ENCODE measurements around the gene PROX2. TPM values are rescaled to one million over a fixed set of nuclear protein-coding genes. Genes with fewer than 3 reads are reported as not detected.
A peak's percentile ranks its signal among the peaks of the same experiment; 100 is the strongest.

PROX2 gene
- total RNA-seq, 2 experiments from 2014 or later, result 0.07 to 0.41 TPM

DNA sequence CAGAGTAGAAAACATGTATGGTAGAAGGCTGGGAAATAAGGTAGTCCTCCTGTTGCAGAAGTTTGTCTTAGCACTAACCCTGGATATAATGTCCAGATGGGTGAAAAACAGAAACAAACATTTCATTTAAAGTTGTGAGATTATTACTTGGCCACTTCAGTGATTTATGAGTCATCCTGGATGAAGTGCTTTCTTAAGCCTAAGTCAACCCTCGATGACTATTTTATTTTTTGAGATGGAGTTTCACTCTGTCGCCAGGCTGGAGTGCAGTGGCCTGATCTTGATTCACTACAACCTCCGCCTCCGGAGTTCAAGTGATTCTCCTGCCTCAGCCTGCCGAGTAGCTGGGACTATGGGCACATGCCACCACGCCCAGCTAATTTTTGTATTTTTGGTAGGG, 15.9 kb upstream of the PROX2 start:
- H3K36me3 Mint-ChIP-seq (ENCODE audit: low read depth), result peaks cover 50% of the 10 kb centered on the region
- intact Hi-C loops (cut with micrococcal nuclease), result no loop called here
- H3K27ac Mint-ChIP-seq, result no peak overlapping the region
- H3K9me3 Mint-ChIP-seq, result no peaks in the 10 kb centered on the region
- H3K4me1 Mint-ChIP-seq (ENCODE audit: low read depth), result peaks cover 5% of the 10 kb centered on the region
- no peak for DNase-seq
- H3K4me3 Mint-ChIP-seq, result no peak overlapping the region
- no peaks in the 10 kb centered on the region for H3K27me3 Mint-ChIP-seq (ENCODE audit: low read depth)
- CTCF ChIA-PET, result interaction anchor here (0.6 to 6.9 kb wide), 3 partner anchors 14 to 52 kb away, joined by 4 to 75 read pairs (median 33); no protein-coding TSS in a partner anchor

DNA sequence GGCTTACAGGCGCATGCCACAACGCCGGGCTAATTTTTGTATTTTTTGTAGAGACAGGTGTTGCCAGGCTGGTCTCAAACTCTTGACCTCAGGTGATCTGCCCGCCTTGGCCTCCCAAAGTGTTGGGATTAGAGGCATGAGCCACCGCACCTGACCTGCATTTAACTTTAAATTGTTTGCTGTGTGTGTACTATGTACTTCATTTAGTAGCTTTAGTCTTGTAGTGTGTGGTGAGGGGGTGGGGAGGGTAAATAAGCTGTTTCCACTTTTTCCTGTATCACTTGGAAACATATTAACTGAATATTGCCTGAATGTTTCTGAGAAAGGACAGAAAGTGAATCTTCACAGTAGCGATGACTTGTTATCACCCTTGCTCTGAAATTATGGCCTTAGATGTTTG, 14.3 kb upstream of the PROX2 start:
- Mint-ChIP-seq H3K9me3 (no peaks in the 10 kb centered on the region), H3K27me3 (ENCODE audit: low read depth) (no peaks in the 10 kb centered on the region), H3K4me1 (ENCODE audit: low read depth) (peaks cover 19% of the 10 kb centered on the region), H3K4me3 (no peak overlapping the region), H3K36me3 (ENCODE audit: low read depth) (peaks cover 45% of the 10 kb centered on the region), H3K27ac (no peak overlapping the region)
- no peak for DNase-seq
- CTCF ChIA-PET, result interaction anchor here (0.8 to 4.8 kb wide), 4 partner anchors 10 to 198 kb away, joined by 3 to 33 read pairs (median 8); no protein-coding TSS in a partner anchor
- intact Hi-C loops (cut with micrococcal nuclease), result no loop called here

DNA sequence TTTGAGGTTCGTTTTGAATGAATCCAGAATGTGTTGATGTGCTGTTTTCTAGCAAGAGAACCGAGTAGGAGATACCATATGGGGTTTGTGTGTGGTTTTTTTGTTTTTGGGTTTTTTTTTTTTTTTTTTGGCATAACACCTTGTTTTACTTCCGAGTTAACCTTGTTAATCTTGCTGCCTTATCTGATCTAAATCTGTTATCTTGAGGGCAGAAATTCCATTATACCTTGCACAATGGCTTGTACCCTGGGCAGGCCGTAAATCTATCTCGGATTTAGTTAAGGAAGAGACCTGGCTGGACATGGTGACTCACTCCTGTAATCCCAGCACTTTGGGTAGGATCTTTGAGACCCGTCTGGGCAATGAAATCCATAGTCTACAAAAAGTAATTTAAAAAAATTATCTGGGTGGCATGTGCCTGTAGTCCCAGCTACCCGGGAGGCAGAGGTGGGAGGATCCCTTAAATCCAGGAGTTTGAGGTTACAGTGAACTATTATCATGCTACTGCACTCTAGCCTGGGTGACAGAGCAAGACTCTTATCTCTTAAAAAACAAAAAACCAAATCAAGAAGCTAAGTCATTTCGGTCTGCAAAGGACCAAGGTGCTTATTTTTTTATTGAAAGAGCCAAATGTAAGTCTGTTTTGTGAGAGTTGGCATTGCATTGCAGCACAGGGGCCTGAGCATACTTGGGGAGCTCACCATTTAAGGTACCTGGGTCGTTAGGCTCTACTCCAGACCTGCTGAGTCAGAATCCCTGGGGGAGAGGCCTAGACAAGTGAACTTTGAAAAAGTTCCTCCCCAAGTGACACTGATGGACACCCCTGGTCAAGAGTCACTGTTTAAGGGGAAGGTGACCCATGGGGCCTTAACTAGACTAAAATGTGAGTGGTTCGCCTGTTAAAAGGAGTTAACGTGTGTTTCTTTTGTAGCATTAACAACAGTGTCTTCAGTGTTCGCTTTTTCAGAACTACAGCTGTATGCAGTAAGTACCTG, 12.5 kb upstream of the PROX2 start:
- no peak for DNase-seq
- Mint-ChIP-seq H3K4me3 (no peak overlapping the region), H3K27me3 (ENCODE audit: low read depth) (no peaks in the 10 kb centered on the region), H3K36me3 (ENCODE audit: low read depth) (peaks cover 38% of the 10 kb centered on the region), H3K9me3 (no peaks in the 10 kb centered on the region), H3K4me1 (ENCODE audit: low read depth) (peaks cover 37% of the 10 kb centered on the region), H3K27ac (peak overlapping the region; percentile 15)
- CTCF ChIA-PET, result interaction anchor here (0.6 to 1.3 kb wide), 3 partner anchors 8 to 86 kb away, joined by 3 to 6 read pairs (median 5); no protein-coding TSS in a partner anchor
- intact Hi-C loops (cut with micrococcal nuclease), result no loop called here

DNA sequence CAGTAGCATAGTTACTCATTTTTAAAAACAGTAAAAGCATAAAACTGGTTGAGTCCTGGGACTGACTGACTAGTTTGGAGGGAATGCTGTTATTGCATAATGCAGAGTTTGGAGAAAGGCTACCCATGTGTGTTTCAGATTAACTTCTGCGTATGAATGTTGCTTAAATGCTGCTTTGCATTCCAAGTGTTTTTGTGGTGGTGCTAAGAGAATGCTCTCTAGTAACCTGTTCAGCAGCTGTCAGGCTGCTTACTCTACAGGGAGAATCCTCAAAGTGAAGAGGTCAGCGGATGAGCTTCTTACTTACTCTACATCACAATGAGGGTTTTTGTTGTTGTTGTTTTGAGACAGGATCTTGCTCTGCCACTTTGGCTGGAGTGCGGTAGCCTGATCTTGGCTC, 10.1 kb upstream of the PROX2 start:
- H3K27me3 Mint-ChIP-seq (ENCODE audit: low read depth), result no peaks in the 10 kb centered on the region
- H3K27ac Mint-ChIP-seq, result peak overlapping the region; percentile 6
- DNase-seq, result no peak
- H3K36me3 Mint-ChIP-seq (ENCODE audit: low read depth), result peaks cover 25% of the 10 kb centered on the region
- CTCF ChIA-PET, result interaction anchor here (0.9 to 6.3 kb wide), 4 partner anchors 8 to 25 kb away, joined by 3 to 38 read pairs (median 20); partner anchors contain the start of gene PROX2
- H3K9me3 Mint-ChIP-seq, result no peaks in the 10 kb centered on the region
- H3K4me3 Mint-ChIP-seq, result no peak overlapping the region
- intact Hi-C loops (cut with micrococcal nuclease), result no loop called here
- peaks cover 49% of the 10 kb centered on the region for H3K4me1 Mint-ChIP-seq (ENCODE audit: low read depth)

DNA sequence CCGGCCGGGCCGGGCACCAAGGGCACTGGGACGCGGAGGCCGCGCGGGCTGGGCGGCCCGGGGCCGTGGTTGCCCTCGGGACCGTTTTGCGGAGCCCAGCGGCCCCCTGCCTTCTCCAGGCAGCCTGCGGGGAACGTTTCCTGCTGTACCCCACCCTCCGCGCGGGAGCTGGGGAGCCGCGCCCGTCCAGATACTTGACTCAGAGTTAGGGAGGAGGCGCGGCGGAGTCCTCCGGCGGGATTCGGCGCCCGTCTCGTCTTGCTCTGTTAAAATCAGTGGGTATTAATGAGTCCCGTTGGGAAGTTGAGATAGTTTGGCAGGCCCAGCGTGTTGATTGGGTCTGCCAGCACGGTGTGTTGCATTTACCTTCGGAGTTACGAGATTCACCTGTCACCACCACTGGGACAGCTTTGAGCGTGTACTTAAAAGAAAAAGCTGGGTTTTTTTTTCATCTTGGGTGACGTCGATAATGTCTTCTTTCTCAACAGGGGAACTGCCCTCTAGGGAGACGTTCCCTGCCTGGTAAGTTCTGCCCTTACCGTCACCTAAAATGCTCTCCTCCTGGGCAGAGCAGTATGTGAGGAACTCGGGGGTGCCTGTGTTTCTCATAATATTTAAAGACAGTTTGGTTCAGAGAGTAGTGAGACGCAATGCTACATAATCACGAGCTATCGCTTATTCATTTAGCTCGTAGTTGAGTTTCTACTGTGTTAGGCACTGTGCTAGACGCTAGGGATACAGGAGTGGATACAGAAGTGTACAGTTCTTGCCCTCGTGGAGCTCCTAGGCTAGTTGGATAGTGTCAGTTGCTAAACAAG, 6.4 kb upstream of the PROX2 start:
- Mint-ChIP-seq H3K36me3 (ENCODE audit: low read depth) (peaks cover 13% of the 10 kb centered on the region), H3K9me3 (no peaks in the 10 kb centered on the region), H3K4me1 (ENCODE audit: low read depth) (peaks cover 64% of the 10 kb centered on the region), H3K27me3 (ENCODE audit: low read depth) (no peaks in the 10 kb centered on the region), H3K4me3 (peak overlapping the region; percentile 91), H3K27ac (peak overlapping the region; percentile 94)
- CTCF ChIA-PET, result interaction anchor here (0.8 to 6.3 kb wide), 9 partner anchors 11 to 250 kb away, joined by 3 to 38 read pairs (median 4); no protein-coding TSS in a partner anchor
- peak; percentile 70 for DNase-seq
- intact Hi-C loops (cut with micrococcal nuclease), result loop anchor here (5.0 kb wide), 1 partner anchor 390 kb away; the partner anchor contains the start of genes ISCA2 and NPC2

DNA sequence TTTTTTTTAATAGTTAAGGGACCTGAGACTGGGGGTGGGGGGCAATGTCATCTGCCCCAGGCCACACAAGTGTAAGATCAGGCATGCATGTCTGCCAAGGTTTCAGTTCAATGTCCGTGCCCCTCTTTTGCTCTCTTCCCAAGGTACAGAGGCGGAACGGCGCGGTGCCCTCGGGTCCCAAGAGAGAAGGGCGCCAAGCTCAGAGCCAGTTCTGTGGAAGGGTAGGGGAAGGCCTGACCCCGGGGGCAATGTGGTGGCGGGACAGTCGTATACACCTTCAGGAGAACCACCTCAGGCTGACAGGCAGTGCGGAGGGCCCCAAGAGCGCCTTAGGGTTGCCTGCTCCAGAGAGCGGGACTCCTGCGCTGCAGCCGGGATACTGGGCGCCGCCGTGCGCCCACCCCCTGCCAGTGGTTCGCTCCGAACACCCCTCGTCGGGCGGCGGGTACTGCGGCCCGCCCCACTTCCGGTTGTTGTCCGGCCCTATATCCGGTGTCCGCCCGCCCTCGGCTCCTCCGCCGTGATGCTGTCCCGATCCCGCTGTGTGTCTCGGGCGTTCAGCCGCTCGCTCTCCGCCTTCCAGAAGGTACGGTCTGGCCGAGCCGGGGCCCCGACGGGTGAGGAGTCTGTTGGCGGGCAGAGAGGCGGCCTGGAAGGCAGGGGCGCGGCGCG, 5.6 kb upstream of the PROX2 start, which contains the start of gene DLST:
Gene DLST, plus strand, starts transcription at position 486 of the 672 bp plus-strand sequence. Its CDS starts 38 bp downstream, at position 524.
- peak; percentile 87 for DNase-seq
- H3K4me3 Mint-ChIP-seq, result peak within 1 kb of the TSS; percentile 91
- H3K4me1 Mint-ChIP-seq (ENCODE audit: low read depth), result peaks cover 63% of the 10 kb centered on the region
- H3K27ac Mint-ChIP-seq, result peak within 1 kb of the TSS; percentile 94
- H3K9me3 Mint-ChIP-seq, result no peaks in the 10 kb centered on the region
- CTCF ChIA-PET, result interaction anchor here (0.8 to 6.3 kb wide), 8 partner anchors 10 to 250 kb away, joined by 3 to 73 read pairs (median 10); partner anchors contain the start of gene RPS6KL1
- peaks cover 13% of the 10 kb centered on the region for H3K36me3 Mint-ChIP-seq (ENCODE audit: low read depth)
- intact Hi-C loops (cut with micrococcal nuclease), result loop anchor here (1.0 to 5.0 kb wide), 5 partner anchors 24 to 389 kb away; partner anchors contain the start of genes EIF2B2, ISCA2, NEK9 and NPC2
- H3K27me3 Mint-ChIP-seq (ENCODE audit: low read depth), result no peaks in the 10 kb centered on the region

DNA sequence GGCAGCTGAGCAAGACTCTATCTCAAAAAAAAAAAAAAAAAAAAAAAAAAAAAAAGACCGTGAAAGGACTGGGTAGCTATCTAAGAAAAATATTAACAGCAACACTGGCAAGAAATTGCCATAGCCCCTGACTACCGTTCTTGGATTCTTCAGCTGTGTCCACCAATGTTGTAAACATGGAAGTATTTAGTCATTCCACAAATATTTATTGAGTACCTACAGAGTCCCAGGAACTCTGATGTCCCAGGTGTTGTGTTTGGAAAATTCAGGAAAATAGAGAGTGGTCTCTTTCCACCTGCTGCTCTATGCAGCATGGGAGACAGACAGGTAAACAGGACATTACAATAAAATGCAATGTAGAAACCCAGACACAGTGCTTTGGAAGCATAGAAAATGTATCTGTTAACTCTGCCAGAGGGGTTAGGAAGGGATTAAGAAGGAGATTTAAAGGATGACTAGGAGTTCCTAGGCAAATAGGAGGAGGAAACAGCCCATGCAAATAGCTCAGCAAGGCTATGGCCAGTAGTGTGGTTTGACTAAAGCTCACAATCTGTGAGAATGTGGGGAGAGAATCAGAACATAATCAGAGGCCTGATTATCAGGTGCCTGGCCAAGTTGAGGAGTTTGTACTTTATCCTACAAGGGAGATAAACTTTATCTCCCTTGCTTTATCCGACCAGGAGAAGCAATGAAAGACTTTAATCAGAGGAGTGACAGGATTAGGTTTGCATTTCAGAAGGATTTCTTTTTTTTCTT, 3.7 kb upstream of the PROX2 start:
- Mint-ChIP-seq H3K27me3 (ENCODE audit: low read depth) (no peaks in the 10 kb centered on the region), H3K4me1 (ENCODE audit: low read depth) (peaks cover 60% of the 10 kb centered on the region), H3K36me3 (ENCODE audit: low read depth) (peaks cover 10% of the 10 kb centered on the region), H3K4me3 (no peak overlapping the region), H3K27ac (peak overlapping the region; percentile 7), H3K9me3 (no peaks in the 10 kb centered on the region)
- CTCF ChIA-PET, result interaction anchor here (0.7 to 6.0 kb wide), 10 partner anchors 8 to 779 kb away, joined by 3 to 73 read pairs (median 4); no protein-coding TSS in a partner anchor
- intact Hi-C loops (cut with micrococcal nuclease), result loop anchor here (2.0 to 5.0 kb wide), 2 partner anchors 247 to 387 kb away; partner anchors contain the start of genes ISCA2, NEK9 and NPC2
- no peak for DNase-seq

DNA sequence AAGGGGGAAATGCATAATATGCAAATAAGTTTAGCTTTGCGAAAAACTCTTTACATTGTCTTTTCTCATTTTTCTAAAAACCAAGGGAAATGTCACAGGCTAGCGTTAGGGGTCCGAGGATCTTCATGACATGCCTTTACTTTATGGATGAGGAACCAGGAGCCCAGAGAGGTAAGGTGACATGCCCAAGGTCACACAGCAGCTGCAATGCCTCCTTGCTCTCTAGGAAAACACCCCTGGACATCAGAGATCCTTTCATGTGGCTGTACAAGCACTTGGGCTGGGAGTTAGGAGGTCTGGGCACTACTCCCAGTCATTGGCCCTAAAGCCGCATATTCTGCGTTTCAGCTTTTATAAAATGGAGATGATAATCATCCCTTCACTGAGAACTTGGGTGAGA, 741 bp downstream of the PROX2 start:
- H3K27me3 Mint-ChIP-seq (ENCODE audit: low read depth), result no peaks in the 10 kb centered on the region
- H3K4me1 Mint-ChIP-seq (ENCODE audit: low read depth), result peaks cover 30% of the 10 kb centered on the region
- CTCF ChIA-PET, result interaction anchor here (1.3 to 6.0 kb wide), 4 partner anchors 11 to 266 kb away, joined by 3 to 81 read pairs (median 8); no protein-coding TSS in a partner anchor
- no peaks in the 10 kb centered on the region for H3K36me3 Mint-ChIP-seq (ENCODE audit: low read depth)
- no peak overlapping the region for H3K27ac Mint-ChIP-seq
- intact Hi-C loops (cut with micrococcal nuclease), result no loop called here
- DNase-seq, result no peak
- H3K4me3 Mint-ChIP-seq, result no peak overlapping the region
- H3K9me3 Mint-ChIP-seq, result no peaks in the 10 kb centered on the region

DNA sequence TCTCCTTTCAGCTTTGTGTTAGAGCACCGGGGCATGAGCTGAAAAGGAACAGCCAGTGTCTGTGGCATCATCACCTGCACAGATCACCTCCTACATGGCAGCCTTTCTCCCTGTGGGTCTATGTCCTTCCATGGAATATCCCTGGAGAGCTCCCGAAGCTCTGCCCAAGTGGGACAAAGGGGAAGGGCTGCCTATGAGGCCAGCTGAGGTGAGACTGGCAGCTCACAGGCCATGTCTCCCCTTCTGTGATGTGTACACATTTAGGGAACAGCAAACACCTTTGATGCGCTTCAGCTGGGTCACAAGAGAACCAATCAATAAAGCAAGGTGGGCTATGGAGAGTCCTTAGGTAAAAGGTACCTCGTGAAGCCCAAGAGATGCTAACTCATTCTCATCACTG, 4.1 kb downstream of the PROX2 start:
- no peak for DNase-seq
- no peak overlapping the region for H3K4me3 Mint-ChIP-seq
- CTCF ChIA-PET, result interaction anchor here (1.2 to 6.0 kb wide), 5 partner anchors 9 to 217 kb away, joined by 3 to 81 read pairs (median 16); partner anchors contain the start of gene DLST
- no peak overlapping the region for H3K27ac Mint-ChIP-seq
- intact Hi-C loops (cut with micrococcal nuclease), result no loop called here
- H3K4me1 Mint-ChIP-seq (ENCODE audit: low read depth), result peaks cover 27% of the 10 kb centered on the region
- no peaks in the 10 kb centered on the region for H3K36me3 Mint-ChIP-seq (ENCODE audit: low read depth)
- no peaks in the 10 kb centered on the region for H3K27me3 Mint-ChIP-seq (ENCODE audit: low read depth)
- H3K9me3 Mint-ChIP-seq, result no peaks in the 10 kb centered on the region

DNA sequence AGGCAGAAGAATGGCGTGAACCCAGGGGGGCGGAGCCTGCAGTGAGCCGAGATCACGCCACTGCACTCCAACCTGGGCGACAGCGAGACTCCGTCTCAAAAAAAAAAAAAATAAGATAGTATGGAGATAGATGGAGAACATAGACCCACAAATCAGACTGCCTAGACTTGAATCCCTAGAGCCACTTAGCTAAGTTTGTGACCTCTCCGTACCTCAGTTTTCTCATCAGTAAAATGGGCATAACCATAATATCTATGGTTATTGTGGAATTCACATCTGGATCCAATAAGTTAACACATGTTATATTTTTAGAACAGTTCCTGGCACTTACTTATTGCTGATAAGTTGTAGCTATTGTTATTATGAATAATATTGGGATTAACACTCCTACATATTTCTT, 7.2 kb downstream of the PROX2 start:
- intact Hi-C loops (cut with micrococcal nuclease), result no loop called here
- CTCF ChIA-PET, result interaction anchor here (0.9 to 2.9 kb wide), 6 partner anchors 7 to 1064 kb away, joined by 3 to 18 read pairs (median 6); partner anchors contain the start of gene PROX2
- Mint-ChIP-seq H3K27ac (no peak overlapping the region), H3K9me3 (no peaks in the 10 kb centered on the region), H3K27me3 (ENCODE audit: low read depth) (no peaks in the 10 kb centered on the region), H3K4me3 (no peak overlapping the region), H3K4me1 (ENCODE audit: low read depth) (peaks cover 16% of the 10 kb centered on the region), H3K36me3 (ENCODE audit: low read depth) (no peaks in the 10 kb centered on the region)
- no peak for DNase-seq
